ENCODE measurements around the gene SH3BP1.
A peak's percentile ranks its signal among the peaks of the same experiment; 100 is the strongest.
"Not testable (repeated sequence)": the region's sequence is repeated elsewhere in the genome, so short reads cannot be mapped to it uniquely, and the experiment has no call there.

SH3BP1 gene

DNA sequence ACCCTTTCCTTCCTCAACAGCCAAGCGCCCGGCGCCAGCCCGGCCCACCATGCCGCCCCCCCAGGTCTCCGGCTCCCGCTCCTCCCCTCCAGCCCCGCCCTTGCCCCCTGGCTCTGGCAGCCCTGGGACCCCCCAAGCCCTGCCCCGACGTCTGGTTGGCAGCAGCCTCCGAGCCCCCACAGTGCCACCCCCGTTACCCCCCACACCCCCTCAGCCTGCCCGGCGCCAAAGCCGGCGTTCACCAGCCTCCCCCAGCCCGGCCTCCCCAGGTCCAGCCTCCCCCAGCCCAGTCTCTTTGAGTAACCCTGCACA lies 15.7 kb downstream of the SH3BP1 start:
- CTCF ChIA-PET = interaction anchor here (1.2 to 21.9 kb wide), 3 partner anchors 12 to 48 kb away, joined by 3 to 315 read pairs (median 179); partner anchors contain the start of genes LGALS1 and NOL12
- POLR2A ChIA-PET = no interaction called here

DNA sequence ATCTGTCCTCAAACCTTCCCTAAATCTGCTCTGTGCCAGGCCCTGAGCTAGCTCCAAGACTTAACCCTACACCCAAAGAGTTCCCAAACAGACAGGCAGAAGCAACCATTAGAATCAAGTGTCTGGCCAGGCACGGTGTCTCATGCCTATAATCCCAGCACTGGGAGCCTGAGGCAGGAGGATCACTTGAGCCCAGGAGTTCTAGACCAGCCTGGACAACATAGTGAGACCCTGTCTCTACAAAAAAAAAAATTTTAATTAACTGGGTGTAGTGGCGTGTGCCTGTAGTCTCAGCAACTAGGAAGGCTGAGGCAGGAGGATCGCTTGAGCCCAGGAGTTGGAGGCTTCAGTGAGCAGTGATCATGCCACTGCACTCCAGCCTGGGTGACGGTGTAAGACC lies 17.1 kb downstream of the SH3BP1 start:
- DNase-seq (ENCODE audit: extremely low spot score) = not testable (repeated sequence)
- POLR2A ChIA-PET = interaction anchor here (5.5 kb wide), 1 partner anchor 20 kb away, joined by 39 read pairs; the partner anchor contains the start of gene LGALS1
- CTCF ChIA-PET = interaction anchor here (0.8 to 21.9 kb wide), 4 partner anchors 14 to 24 kb away, joined by 3 to 315 read pairs (median 92); partner anchors contain the start of genes LGALS1 and NOL12

More for the DNA sequence above, 15.7 kb downstream of the SH3BP1 start:
- DNase-seq (ENCODE audit: extremely low spot score) = no peak
- TF ChIP-seq, protein P1, sequence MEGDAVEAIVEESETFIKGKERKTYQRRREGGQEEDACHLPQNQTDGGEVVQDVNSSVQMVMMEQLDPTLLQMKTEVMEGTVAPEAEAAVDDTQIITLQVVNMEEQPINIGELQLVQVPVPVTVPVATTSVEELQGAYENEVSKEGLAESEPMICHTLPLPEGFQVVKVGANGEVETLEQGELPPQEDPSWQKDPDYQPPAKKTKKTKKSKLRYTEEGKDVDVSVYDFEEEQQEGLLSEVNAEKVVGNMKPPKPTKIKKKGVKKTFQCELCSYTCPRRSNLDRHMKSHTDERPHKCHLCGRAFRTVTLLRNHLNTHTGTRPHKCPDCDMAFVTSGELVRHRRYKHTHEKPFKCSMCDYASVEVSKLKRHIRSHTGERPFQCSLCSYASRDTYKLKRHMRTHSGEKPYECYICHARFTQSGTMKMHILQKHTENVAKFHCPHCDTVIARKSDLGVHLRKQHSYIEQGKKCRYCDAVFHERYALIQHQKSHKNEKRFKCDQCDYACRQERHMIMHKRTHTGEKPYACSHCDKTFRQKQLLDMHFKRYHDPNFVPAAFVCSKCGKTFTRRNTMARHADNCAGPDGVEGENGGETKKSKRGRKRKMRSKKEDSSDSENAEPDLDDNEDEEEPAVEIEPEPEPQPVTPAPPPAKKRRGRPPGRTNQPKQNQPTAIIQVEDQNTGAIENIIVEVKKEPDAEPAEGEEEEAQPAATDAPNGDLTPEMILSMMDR (IDR thresholded peaks at IDR 0.05; ENCODE audit: control extremely low read depth, extremely low read depth, low read depth, missing control alignments) = no peak

DNA sequence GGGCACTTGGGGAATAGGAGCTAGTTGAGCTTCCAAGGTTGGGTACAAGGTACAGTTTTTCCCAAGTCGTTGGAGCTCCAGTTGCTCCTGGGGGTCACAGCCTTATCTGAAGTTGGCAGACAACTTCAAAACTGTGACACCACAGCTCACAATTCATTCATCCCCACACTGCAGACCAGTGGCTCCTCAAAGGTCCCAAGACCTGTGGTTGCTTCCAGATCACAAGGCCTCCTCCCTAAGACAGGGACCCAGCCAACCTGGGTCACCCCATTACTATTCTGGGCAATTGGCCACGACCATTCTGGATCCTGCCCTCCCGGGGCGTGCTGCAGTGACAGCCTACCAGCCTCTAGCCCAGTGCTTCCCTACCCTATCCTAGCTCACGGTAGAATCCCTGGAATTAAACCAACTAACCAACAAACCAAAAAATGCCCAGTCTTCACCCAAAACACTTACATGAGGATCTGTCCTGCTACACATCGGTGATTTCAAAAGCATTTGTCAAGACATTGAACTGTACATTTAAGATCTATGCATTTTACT lies 18.2 kb downstream of the SH3BP1 start:
- POLR2A ChIA-PET = interaction anchor here (0.6 to 5.5 kb wide), 11 partner anchors 10 to 797 kb away, joined by 3 to 39 read pairs (median 5); partner anchors contain the start of genes GCAT, GGA1, LGALS1 and NCF4
- CTCF ChIA-PET = interaction anchor here (0.8 to 21.9 kb wide), 14 partner anchors 10 to 308 kb away, joined by 3 to 315 read pairs (median 4); partner anchors contain the start of genes GCAT, LGALS1 and NOL12
- TF ChIP-seq, protein P1 (IDR thresholded peaks at IDR 0.05; ENCODE audit: control extremely low read depth, extremely low read depth, low read depth, missing control alignments) = no peak
- no peak for DNase-seq (ENCODE audit: extremely low spot score)

DNA sequence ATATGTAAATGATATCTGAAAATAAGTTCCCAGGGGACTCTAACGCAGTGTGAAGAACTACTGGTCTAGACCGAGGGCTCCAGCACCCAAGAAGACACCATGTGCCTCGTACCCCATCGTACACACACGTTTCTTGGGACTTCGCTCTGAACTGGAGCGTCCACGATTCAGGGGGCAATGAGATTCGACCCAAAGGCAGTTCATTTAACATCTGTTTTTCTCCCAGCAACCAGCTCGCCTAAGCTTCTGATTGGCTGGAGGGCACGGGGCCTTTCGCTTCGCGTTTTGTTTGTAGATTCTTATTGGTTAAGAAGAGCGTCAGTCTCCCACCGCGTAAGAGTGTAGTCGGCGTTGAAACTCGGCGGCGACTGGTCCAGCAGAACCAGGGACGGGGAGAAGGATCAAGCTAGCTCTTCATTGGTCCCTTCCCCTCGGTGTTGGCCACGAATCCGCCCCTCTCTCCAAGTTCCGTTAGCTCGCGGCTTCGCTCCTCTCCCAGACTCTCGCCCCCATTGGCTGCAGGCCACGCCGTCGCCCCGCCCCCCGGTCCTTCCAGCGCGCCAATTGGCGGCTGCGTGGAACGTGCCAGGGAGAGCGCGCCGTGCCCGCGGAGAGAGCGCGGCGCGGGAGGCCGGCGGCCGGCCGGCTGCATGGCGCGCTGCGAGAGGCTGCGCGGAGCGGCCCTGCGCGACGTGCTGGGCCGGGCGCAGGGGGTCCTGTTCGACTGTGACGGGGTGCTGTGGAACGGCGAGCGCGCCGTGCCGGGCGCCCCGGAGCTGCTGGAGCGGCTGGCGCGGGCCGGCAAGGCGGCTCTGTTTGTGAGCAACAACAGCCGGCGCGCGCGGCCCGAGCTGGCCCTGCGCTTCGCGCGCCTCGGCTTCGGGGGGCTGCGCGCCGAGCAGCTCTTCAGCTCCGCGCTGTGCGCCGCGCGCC lies 18.9 kb downstream of the SH3BP1 start, which contains the start of gene PDXP:
Gene PDXP (plus strand): TSS at position 591 of the 933 bp plus-strand sequence. CDS start 60 bp downstream, at position 651.
- TF ChIP-seq, protein P1 (IDR thresholded peaks at IDR 0.05; ENCODE audit: control extremely low read depth, extremely low read depth, low read depth, missing control alignments) = no peak
- ChIA-PET CTCF (interaction anchor here (0.8 to 21.9 kb wide), 14 partner anchors 10 to 307 kb away, joined by 3 to 315 read pairs (median 4); partner anchors contain the start of genes GCAT, GGA1, LGALS1 and NOL12), POLR2A (interaction anchor here (0.6 to 5.5 kb wide), 11 partner anchors 9 to 191 kb away, joined by 3 to 39 read pairs (median 5); partner anchors contain the start of genes EIF3L, GCAT, GGA1 and LGALS1)
- peak; percentile 97 for DNase-seq (ENCODE audit: extremely low spot score)

DNA sequence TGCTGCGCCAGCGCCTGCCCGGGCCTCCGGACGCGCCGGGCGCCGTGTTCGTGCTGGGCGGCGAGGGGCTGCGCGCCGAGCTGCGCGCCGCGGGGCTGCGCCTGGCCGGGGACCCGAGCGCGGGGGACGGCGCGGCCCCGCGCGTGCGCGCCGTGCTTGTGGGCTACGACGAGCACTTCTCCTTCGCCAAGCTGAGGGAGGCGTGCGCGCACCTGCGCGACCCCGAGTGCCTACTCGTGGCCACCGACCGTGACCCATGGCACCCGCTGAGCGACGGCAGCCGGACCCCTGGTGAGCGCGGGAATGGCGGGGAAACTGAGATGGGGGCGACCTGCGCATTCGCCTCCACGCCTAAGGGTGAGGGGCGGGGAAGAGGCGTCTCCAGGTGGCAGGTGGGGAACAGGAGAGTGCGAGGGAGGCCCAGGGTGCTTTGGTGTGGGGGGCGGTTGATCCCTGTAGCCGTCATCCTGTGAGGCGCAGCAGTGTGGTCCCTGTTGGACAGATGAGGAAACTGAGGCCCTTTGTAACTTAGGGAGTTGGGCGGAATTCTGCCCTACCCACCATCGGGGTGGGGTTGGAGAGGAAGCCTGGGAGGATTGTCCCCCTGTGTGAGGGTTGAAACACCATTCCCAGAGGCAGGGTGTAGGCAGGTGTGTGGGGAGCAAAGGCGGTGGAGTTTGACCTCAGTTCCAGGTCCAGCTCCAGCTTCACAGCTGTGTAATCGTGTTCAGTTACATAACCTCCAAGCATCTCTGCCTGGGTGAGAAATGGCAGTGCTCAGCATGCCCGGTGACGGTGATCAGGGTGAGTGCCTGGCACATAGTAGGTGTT lies 19.8 kb downstream of the SH3BP1 start:
- TF ChIP-seq, protein P1 (IDR thresholded peaks at IDR 0.05; ENCODE audit: control extremely low read depth, extremely low read depth, low read depth, missing control alignments) = no peak
- no peak for DNase-seq (ENCODE audit: extremely low spot score)
- POLR2A ChIA-PET = interaction anchor here (0.9 to 5.5 kb wide), 3 partner anchors 17 to 190 kb away, joined by 3 to 39 read pairs (median 4); partner anchors contain the start of genes EIF3L and LGALS1
- CTCF ChIA-PET = interaction anchor here (1.2 to 21.9 kb wide), 9 partner anchors 12 to 305 kb away, joined by 3 to 315 read pairs (median 14); partner anchors contain the start of genes GGA1, LGALS1 and NOL12
